Caco-2 (cell line): Measurements from ENCODE around the gene GASK1B. TPM values are rescaled to one million over a fixed set of nuclear protein-coding genes. Genes with fewer than 3 reads are reported as not detected.
A peak's percentile ranks its signal among the peaks of the same experiment; 100 is the strongest.

Experiments
- BruUV-seq: library from RNA; stranded (reverse); fragments of 400-500 nt; replicated peaks from 2 replicates; lab custom pipeline; 2021; lab: Mats Ljungman, UMichigan
- CTCF ChIA-PET: fragments of 300-600 bp; sonication (Branson Sonifier 250); formaldehyde crosslinking; loops from one replicate; lab custom pipeline; 2022; ENCODE audit warnings: antibody characterized with exemption; lab: Charles Lee
- POLR2A ChIA-PET: fragments of 300-600 bp; sonication (Branson Sonifier 250); formaldehyde crosslinking; loops from one replicate; lab custom pipeline; 2022; ENCODE audit warnings: antibody characterized with exemption; lab: Charles Lee
- DNase-seq, 2 experiments: peaks; one replicate each; pipeline versions ENCODE4 v3.0.0 to v3.0.0-alpha.2; 2020 to 2022
- H3K27me3 ChIP-seq: replicated peaks from 2 replicates; pipeline ENCODE4 v1.6.0; 2011; ENCODE audit warnings: low read length; ENCODE audit not compliant: control insufficient read depth, insufficient read depth
- H3K36me3 ChIP-seq: 2 replicates; pipeline ENCODE4 v1.5.1; 2011; ENCODE audit warnings: low read length; ENCODE audit not compliant: control insufficient read depth, insufficient read depth
- H3K4me1 ChIP-seq: fragments of 250-450 bp; sonication (Bioruptor Pico); 2 replicates; pipeline ENCODE4 v1.5.1; 2020; ENCODE audit warnings: mild to moderate bottlenecking
- H3K4me3 ChIP-seq: 2 replicates; pipeline ENCODE4 v1.5.1; 2011; ENCODE audit warnings: low read depth, mild to moderate bottlenecking, control low read depth, low read length
- H3K9me3 ChIP-seq: fragments of 250-450 bp; sonication (Bioruptor Pico); 2 replicates; pipeline ENCODE4 v1.5.1; 2020; ENCODE audit warnings: mild to moderate bottlenecking, moderate library complexity
- H3K27ac Mint-ChIP-seq: one replicate; pipeline ENCODE4 v1.8.0; 2022; ENCODE audit warnings: mixed read lengths; ENCODE audit not compliant: unreplicated experiment
- H3K27me3 Mint-ChIP-seq: one replicate; pipeline ENCODE4 v1.8.0; 2022; ENCODE audit warnings: mixed read lengths; ENCODE audit not compliant: insufficient read depth, unreplicated experiment
- H3K36me3 Mint-ChIP-seq: one replicate; pipeline ENCODE4 v1.8.0; 2022; ENCODE audit warnings: mild to moderate bottlenecking, mixed read lengths; ENCODE audit not compliant: insufficient read depth, unreplicated experiment
- H3K4me1 Mint-ChIP-seq: one replicate; pipeline ENCODE4 v1.8.0; 2022; ENCODE audit warnings: low read depth, mixed read lengths; ENCODE audit not compliant: unreplicated experiment
- H3K4me3 Mint-ChIP-seq: one replicate; pipeline ENCODE4 v1.8.0; 2022; ENCODE audit warnings: mild to moderate bottlenecking, moderate library complexity, mixed read lengths; ENCODE audit not compliant: unreplicated experiment
- H3K9me3 Mint-ChIP-seq: one replicate; pipeline ENCODE4 v1.8.0; 2022; ENCODE audit warnings: mixed read lengths; ENCODE audit not compliant: unreplicated experiment
- CTCF ChIP-seq, 2 experiments: fragments of 200-600 bp in 1 of 2; IDR thresholded peaks; 1 replicate in 1 of 2; 2 replicates in 1 of 2; pipeline versions ENCODE4 v1.5.1 to v1.8.0; 2011 to 2022; ENCODE audit warnings: antibody characterized with exemption in 1 of 2, control low read depth in 1 of 2, inconsistent platforms in 1 of 2, low read depth in 1 of 2, low read length in 1 of 2, mild to moderate bottlenecking in 1 of 2, moderate library complexity in 1 of 2; ENCODE audit not compliant: insufficient read depth in 1 of 2, severe bottlenecking in 1 of 2, unreplicated experiment in 1 of 2
- intact Hi-C: fragments of 100-400 bp; cut with micrococcal nuclease; formaldehyde crosslinking; loops from one replicate; pipeline ENCODE4 v1.10.0; 2022; ENCODE audit not compliant: unreplicated experiment
- total RNA-seq: library from RNA; stranded (reverse); gene quantifications from 2 replicates; pipeline ENCODE4 v1.2.3, GENCODE V29; 2022

GASK1B gene
- total RNA-seq, 1 experiment from 2014 or later, result 48.5 TPM

DNA sequence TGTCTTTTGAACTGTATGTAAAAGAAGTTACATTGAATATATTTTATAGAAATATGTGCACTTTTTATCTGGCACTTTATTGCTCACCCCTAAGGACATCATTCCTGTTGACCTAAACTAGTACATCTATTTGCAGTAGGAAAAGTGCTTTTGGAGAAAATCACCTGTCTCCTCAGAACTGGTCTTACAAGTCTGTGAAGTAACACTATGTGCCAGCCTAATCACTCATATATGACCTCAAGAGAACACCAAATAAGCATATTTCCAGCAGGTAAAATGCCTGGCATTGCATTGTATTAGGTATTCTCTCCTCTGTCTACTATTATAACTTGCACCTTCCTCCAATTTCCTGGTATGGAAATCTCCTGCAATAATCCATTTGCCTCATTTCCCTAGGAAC is 4.0 kb upstream of the GASK1B start:
- H3K4me1 Mint-ChIP-seq, result peaks cover 14% of the 10 kb centered on the region
- no peak overlapping the region for H3K4me3 Mint-ChIP-seq
- DNase-seq, result no peak
- Histone ChIP-seq H3K4me1 (peaks cover 14% of the 10 kb centered on the region), H3K36me3 (no peaks in the 10 kb centered on the region), H3K27me3 (no peaks in the 10 kb centered on the region), H3K9me3 (no peaks in the 10 kb centered on the region), H3K4me3 (no peak overlapping the region)
- no peak overlapping the region for H3K27ac Mint-ChIP-seq
- no peak for TF ChIP-seq CTCF (IDR thresholded peaks at IDR 0.05; ENCODE audit: insufficient read depth in 1 of 2, low read depth in 1 of 2, low read length in 1 of 2, severe bottlenecking in 1 of 2, unreplicated experiment in 1 of 2)
- CTCF ChIA-PET, result no interaction called here
- intact Hi-C loops, result no loop called here
- H3K9me3 Mint-ChIP-seq, result no peaks in the 10 kb centered on the region
- no TSS peak for BruUV-seq
- H3K36me3 Mint-ChIP-seq, result peaks cover 30% of the 10 kb centered on the region
- POLR2A ChIA-PET, result no interaction called here
- H3K27me3 Mint-ChIP-seq, result no peaks in the 10 kb centered on the region

DNA sequence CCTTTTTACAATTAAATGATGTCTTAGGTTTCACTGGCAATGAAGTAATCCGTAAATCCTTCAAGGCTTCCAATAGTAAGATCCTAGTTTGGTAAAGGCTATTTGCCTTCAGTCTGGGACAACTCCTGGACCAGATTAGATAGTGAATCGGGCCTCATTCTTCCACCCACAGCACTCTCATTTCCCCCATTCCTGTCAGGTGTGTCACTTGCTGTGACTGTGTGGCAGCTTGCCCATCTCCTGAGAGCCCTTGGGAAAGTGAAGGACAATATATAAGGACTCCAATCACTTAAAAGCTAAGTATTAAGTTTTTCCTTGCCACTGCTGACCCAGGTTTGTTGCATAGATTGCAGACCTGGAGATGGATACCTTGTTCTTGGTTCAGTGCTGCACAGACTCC is 3.3 kb upstream of the GASK1B start:
- no peak for DNase-seq
- H3K9me3 Mint-ChIP-seq, result no peaks in the 10 kb centered on the region

More for the DNA sequence above, 3.3 kb upstream of the GASK1B start:
- ChIA-PET POLR2A (no interaction called here), CTCF (no interaction called here)
- no TSS peak for BruUV-seq
- Histone ChIP-seq H3K36me3 (no peaks in the 10 kb centered on the region), H3K27me3 (no peaks in the 10 kb centered on the region), H3K4me1 (peaks cover 14% of the 10 kb centered on the region), H3K9me3 (no peaks in the 10 kb centered on the region), H3K4me3 (no peak overlapping the region)
- Mint-ChIP-seq H3K36me3 (peaks cover 33% of the 10 kb centered on the region), H3K27me3 (no peaks in the 10 kb centered on the region), H3K27ac (no peak overlapping the region), H3K4me3 (peak overlapping the region; percentile 42), H3K4me1 (peaks cover 14% of the 10 kb centered on the region)
- intact Hi-C loops, result no loop called here
- TF ChIP-seq CTCF (IDR thresholded peaks at IDR 0.05; ENCODE audit: insufficient read depth in 1 of 2, low read depth in 1 of 2, low read length in 1 of 2, severe bottlenecking in 1 of 2, unreplicated experiment in 1 of 2), result no peak
